ENCODE data around the gene SIK3.

Gene SIK3

DNA sequence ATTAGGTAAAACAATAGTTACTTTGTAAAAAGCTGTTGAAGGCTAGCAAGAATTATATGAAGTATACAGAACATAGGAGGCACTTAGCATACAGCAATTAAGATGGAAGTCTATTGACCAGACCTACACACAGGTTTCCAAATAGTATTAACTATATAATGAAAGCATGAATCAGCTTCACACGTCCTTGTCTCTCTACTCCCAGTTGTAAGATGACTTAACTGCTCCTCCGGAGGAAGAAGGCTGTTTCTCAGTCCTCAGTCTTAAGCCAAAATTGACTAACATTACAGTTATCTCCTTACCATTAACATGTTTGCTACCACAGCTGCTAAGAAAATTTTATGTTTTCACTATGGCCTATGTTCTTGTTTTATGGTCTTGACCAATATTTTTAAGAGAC is 24.7 kb downstream of the SIK3 start:
- TF ChIP-seq, protein P1, sequence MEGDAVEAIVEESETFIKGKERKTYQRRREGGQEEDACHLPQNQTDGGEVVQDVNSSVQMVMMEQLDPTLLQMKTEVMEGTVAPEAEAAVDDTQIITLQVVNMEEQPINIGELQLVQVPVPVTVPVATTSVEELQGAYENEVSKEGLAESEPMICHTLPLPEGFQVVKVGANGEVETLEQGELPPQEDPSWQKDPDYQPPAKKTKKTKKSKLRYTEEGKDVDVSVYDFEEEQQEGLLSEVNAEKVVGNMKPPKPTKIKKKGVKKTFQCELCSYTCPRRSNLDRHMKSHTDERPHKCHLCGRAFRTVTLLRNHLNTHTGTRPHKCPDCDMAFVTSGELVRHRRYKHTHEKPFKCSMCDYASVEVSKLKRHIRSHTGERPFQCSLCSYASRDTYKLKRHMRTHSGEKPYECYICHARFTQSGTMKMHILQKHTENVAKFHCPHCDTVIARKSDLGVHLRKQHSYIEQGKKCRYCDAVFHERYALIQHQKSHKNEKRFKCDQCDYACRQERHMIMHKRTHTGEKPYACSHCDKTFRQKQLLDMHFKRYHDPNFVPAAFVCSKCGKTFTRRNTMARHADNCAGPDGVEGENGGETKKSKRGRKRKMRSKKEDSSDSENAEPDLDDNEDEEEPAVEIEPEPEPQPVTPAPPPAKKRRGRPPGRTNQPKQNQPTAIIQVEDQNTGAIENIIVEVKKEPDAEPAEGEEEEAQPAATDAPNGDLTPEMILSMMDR (IDR thresholded peaks at IDR 0.05; ENCODE audit: insufficient read depth, low read depth, low read length, missing control alignments), result no peak
- H3K4me3 ChIP-seq (ENCODE audit: low read depth, low read length), result no peak overlapping the region
- peak; percentile 64 for DNase-seq (ENCODE audit: low read depth)

DNA sequence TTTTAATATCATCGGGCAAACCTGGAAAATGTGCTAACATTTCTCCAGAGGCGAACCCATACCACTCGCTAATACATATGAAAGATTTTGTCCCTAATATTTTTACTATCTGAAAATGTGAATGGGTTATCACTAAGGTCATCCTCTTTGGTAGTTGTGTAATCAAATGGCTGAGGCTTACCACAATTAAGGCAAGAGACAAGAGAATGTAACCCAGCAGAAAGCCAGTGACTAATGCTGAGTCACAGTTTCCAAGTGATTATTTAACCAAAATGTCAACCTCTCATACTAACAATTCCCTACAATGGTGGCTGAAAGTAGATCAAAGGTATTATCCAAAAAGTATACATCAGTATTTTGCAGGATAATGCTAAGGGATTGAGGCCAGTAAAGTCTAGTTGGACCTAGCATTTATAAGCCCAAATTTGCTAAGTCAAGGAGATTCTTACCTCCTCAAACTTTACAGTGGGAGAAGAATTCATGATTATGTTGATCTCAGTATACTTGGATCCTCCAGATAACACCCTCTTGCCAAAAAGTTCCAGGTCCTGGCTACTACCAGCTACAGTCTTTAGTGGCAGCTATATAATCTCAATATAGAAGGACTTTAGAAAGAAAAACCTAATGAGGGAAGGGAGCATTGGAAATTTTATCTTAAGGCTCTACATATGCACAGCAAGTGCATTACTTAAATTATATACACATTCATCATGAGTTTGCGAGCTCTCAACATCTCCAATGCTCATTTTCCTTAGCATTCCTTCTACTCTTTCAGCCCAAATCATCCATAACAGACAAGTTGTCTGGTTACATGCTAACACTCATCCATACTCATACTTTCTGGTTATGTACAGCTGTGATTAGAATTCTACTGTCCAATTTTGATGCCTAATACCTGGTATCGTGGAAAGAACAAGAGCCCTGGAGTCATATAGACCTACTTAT is 25.4 kb downstream of the SIK3 start:
- H3K4me3 ChIP-seq (ENCODE audit: low read depth, low read length), result no peak overlapping the region
- peak; percentile 44 for DNase-seq (ENCODE audit: low read depth)
- TF ChIP-seq, protein P1 (IDR thresholded peaks at IDR 0.05; ENCODE audit: insufficient read depth, low read depth, low read length, missing control alignments), result no peak

DNA sequence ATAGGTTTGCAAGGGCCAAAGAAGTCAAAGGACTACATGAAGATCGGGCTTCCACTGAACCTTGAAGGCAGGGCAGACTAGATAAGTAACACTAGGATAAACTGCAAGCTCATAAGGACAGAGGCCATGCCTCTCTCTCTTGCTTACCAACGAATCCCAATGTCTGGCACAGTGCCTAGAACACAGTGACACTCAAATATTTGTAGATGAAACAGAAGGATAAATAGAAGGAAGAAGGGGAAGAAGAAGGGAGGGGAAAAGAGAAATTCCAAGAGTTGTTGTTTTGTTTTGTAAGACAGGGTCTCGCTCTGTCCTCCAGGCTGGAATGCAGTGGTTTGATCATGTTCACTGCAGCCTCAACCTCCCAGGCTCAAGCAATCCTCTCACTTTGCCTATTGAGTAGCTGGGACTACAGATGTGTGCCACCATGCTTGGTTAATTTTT is 26.9 kb downstream of the SIK3 start:
- DNase-seq (ENCODE audit: low read depth), result no peak
- TF ChIP-seq, protein P1 (IDR thresholded peaks at IDR 0.05; ENCODE audit: insufficient read depth, low read depth, low read length, missing control alignments), result no peak
- no peak overlapping the region for H3K4me3 ChIP-seq (ENCODE audit: low read depth, low read length)

DNA sequence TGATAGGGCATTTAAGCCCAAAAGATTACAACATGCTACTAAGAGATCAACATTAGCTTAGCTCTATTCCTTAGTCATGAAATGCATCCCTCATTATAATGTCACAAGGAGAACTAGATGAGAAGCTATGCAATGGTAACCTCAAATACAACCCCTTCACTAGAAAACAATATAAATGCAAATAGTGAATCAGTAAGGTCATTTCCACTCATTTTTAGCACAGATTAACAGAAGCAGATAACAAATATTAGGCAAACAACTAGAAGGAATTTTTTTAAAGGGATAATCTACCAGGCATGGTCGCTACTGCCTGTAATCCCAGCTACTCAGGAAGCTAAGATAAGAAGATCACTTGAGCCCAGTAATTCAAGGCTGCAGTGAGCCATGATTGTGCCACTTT is 28.2 kb downstream of the SIK3 start:
- TF ChIP-seq, protein P1 (IDR thresholded peaks at IDR 0.05; ENCODE audit: insufficient read depth, low read depth, low read length, missing control alignments), result no peak
- DNase-seq (ENCODE audit: low read depth), result no peak

DNA sequence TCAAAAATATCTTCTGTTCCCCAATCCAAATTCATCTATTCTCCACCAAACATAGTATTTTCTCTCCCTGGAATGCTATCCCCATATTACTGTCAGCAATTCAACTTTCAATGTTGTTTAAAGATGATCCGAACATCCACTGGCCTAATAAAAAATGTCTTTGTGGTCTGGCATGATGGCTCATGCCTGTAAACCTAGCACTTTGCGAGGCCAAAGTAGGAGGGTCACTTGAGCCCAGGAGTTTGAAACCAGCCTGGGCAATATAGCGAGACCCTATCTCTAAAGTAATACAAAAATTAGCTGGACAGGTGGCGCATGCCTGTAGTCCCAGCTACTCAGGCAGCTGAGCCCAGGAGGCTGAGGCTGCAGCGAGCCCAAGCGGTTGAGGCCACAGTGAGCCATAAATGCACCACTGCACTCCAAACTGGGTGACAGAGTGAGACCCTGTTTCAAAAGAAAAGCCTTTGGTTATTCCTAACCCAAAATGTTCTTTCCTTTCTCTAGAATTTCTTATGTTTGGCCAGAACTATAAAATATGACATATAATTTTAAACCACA is 29.8 kb downstream of the SIK3 start:
- H3K4me3 ChIP-seq (ENCODE audit: low read depth, low read length), result no peak overlapping the region

More for the DNA sequence above, 28.2 kb downstream of the SIK3 start:
- no peak overlapping the region for H3K4me3 ChIP-seq (ENCODE audit: low read depth, low read length)

DNA sequence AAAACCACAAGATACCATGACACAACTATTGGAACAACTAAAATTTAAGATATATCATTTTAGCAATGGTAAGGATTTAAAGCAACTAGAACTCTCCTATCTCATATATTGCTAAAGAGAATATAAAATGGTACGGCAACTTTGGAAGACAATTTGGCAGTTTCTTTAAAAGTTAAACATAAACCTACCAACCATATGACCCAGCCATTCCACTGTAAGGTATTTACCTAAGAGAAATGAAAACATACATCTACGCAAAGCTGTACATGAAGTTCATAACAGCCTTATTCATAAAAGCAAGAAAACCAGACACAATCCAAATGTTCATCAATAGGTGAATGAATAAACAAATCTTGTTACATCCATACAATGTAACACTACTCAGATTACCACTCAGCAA is 31.3 kb downstream of the SIK3 start:
- TF ChIP-seq, protein P1 (IDR thresholded peaks at IDR 0.05; ENCODE audit: insufficient read depth, low read depth, low read length, missing control alignments), result no peak
- H3K4me3 ChIP-seq (ENCODE audit: low read depth, low read length), result no peak overlapping the region
- DNase-seq (ENCODE audit: low read depth), result no peak

More for the DNA sequence above, 29.8 kb downstream of the SIK3 start:
- TF ChIP-seq, protein P1 (IDR thresholded peaks at IDR 0.05; ENCODE audit: insufficient read depth, low read depth, low read length, missing control alignments), result no peak
- no peak for DNase-seq (ENCODE audit: low read depth)
